Activated T-helper 1 cell treated with anti-CD3 and anti-CD28 coated beads, Interleukin-12 subunit alpha, Interleukin-12 subunit beta, Interleukin-2, Interleukin-4 antibody, amounts not matched to agents 30 ng/mL and 10 ng/mL and 1 ng/mL, durations not matched to agents 14 hours and 24 hours and 36 hours (primary cell): ENCODE measurements around the gene SPATA1. TPM values are rescaled to one million over a fixed set of nuclear protein-coding genes. Genes with fewer than 3 reads are reported as not detected.
"Not testable (repeated sequence)": the region's sequence is repeated elsewhere in the genome, so short reads cannot be mapped to it uniquely, and the experiment has no call there.

ENCODE experiments used
- DNase-seq: peaks from one replicate; pipeline ENCODE4 v3.0.0; 2021; ENCODE audit warnings: low spot score
- H3K27ac Mint-ChIP-seq: one replicate; pipeline ENCODE4 v1.8.0; 2021; ENCODE audit warnings: mild to moderate bottlenecking, mixed read lengths
- H3K27me3 Mint-ChIP-seq: one replicate; pipeline ENCODE4 v1.8.0; 2022; ENCODE audit warnings: mild to moderate bottlenecking, moderate library complexity, mixed read lengths; ENCODE audit not compliant: insufficient read depth
- H3K36me3 Mint-ChIP-seq: one replicate; pipeline ENCODE4 v1.8.0; 2021; ENCODE audit warnings: low read depth, mixed read lengths
- H3K4me1 Mint-ChIP-seq: one replicate; pipeline ENCODE4 v1.8.0; 2021; ENCODE audit warnings: low read depth, mixed read lengths
- H3K4me3 Mint-ChIP-seq: one replicate; pipeline ENCODE4 v1.8.0; 2021; ENCODE audit warnings: mild to moderate bottlenecking, moderate library complexity, mixed read lengths
- H3K9me3 Mint-ChIP-seq: one replicate; pipeline ENCODE4 v1.8.0; 2021; ENCODE audit warnings: mixed read lengths
- intact Hi-C: fragments of 100-400 bp; cut with micrococcal nuclease; formaldehyde crosslinking; loops from one replicate; pipeline ENCODE4 v1.15.1; 2024
- total RNA-seq: library from RNA; stranded (reverse); gene quantifications from 2 replicates; pipeline ENCODE4 v1.2.3, GENCODE V29; 2022

The SPATA1 gene
- total RNA-seq, 1 donor from 2014 or later, result 1.2 TPM

DNA sequence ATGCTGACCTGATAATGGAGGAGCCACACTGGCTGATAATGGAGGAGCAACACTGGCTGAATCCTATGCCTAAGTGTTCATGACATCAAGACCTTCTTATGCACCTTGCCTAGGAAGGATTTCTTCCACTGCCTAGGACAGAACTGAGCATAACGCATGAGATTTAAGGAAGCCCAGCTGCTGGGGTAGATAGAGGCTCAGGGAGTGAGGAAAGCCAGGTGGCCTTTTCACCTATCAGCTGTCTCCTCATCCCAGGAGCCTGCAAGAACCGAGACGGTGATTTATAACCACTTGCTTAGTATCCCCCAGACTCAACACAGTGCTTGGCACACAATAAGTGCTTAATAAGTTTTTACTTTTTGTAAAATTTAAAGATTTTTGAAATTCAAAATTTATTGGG, 75.5 kb downstream of the SPATA1 start:
- no peak overlapping the region for H3K27ac Mint-ChIP-seq
- DNase-seq, result no peak
- H3K36me3 Mint-ChIP-seq, result peaks cover 1% of the 10 kb centered on the region
- H3K9me3 Mint-ChIP-seq, result no peaks in the 10 kb centered on the region
- intact Hi-C loops, result no loop called here
- no peak overlapping the region for H3K4me3 Mint-ChIP-seq
- H3K4me1 Mint-ChIP-seq, result no peaks in the 10 kb centered on the region
- peaks cover 3% of the 10 kb centered on the region for H3K27me3 Mint-ChIP-seq

- peaks cover 3% of the 10 kb centered on the region for H3K27me3 Mint-ChIP-seq
- intact Hi-C loops, result no loop called here
- no peak for DNase-seq
- H3K4me1 Mint-ChIP-seq, result no peaks in the 10 kb centered on the region
- no peak overlapping the region for H3K4me3 Mint-ChIP-seq
- no peaks in the 10 kb centered on the region for H3K36me3 Mint-ChIP-seq
- H3K9me3 Mint-ChIP-seq, result no peaks in the 10 kb centered on the region
- no peak overlapping the region for H3K27ac Mint-ChIP-seq
Measured at GRCh38 chr1:84582802-84583587, 76.8 kb downstream of the SPATA1 start.

DNA sequence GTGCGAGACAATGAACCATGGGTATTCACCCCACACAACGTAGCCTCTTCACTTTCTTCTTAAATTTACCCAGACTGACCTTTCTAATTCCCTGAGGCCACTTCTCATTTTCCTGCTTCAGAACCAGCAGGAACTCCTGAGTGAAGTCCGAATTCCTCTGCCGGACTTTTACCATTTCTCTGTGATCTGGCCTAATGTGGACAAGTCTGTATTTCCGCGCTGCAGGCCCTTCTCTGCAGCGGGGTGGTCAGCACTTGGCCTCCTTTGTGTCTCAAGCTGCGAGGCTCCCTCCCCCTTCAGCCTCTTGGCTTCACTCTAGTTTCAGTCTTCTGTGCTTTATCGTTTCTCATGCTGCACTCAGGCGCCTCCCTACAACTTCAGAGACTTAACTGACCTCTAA, 77.5 kb downstream of the SPATA1 start:
- no peaks in the 10 kb centered on the region for H3K4me1 Mint-ChIP-seq
- no peaks in the 10 kb centered on the region for H3K36me3 Mint-ChIP-seq
- intact Hi-C loops, result no loop called here
- H3K4me3 Mint-ChIP-seq, result no peak overlapping the region
- H3K9me3 Mint-ChIP-seq, result no peaks in the 10 kb centered on the region
- H3K27ac Mint-ChIP-seq, result no peak overlapping the region
- H3K27me3 Mint-ChIP-seq, result peaks cover 3% of the 10 kb centered on the region
- no peak for DNase-seq

GRCh38 chr1:84584126-84584525, 77.9 kb downstream of the SPATA1 start:
- no peaks in the 10 kb centered on the region for H3K9me3 Mint-ChIP-seq
- no peaks in the 10 kb centered on the region for H3K4me1 Mint-ChIP-seq
- DNase-seq, result no peak
- peaks cover 3% of the 10 kb centered on the region for H3K27me3 Mint-ChIP-seq
- intact Hi-C loops, result no loop called here
- no peak overlapping the region for H3K4me3 Mint-ChIP-seq
- no peak overlapping the region for H3K27ac Mint-ChIP-seq
- H3K36me3 Mint-ChIP-seq, result no peaks in the 10 kb centered on the region

GRCh38 chr1:84585803-84586202, 79.6 kb downstream of the SPATA1 start:
- H3K36me3 Mint-ChIP-seq, result no peaks in the 10 kb centered on the region
- no peaks in the 10 kb centered on the region for H3K27me3 Mint-ChIP-seq
- no peak overlapping the region for H3K4me3 Mint-ChIP-seq
- no peak for DNase-seq
- H3K4me1 Mint-ChIP-seq, result no peaks in the 10 kb centered on the region
- intact Hi-C loops, result no loop called here
- no peaks in the 10 kb centered on the region for H3K9me3 Mint-ChIP-seq
- H3K27ac Mint-ChIP-seq, result no peak overlapping the region

GRCh38 chr1:84587099-84587498, 80.9 kb downstream of the SPATA1 start:
- Mint-ChIP-seq H3K27ac (no peak overlapping the region), H3K27me3 (no peaks in the 10 kb centered on the region), H3K36me3 (no peaks in the 10 kb centered on the region), H3K4me1 (no peaks in the 10 kb centered on the region), H3K9me3 (peaks cover 2% of the 10 kb centered on the region), H3K4me3 (no peak overlapping the region)
- DNase-seq, result no peak
- intact Hi-C loops, result no loop called here

DNA sequence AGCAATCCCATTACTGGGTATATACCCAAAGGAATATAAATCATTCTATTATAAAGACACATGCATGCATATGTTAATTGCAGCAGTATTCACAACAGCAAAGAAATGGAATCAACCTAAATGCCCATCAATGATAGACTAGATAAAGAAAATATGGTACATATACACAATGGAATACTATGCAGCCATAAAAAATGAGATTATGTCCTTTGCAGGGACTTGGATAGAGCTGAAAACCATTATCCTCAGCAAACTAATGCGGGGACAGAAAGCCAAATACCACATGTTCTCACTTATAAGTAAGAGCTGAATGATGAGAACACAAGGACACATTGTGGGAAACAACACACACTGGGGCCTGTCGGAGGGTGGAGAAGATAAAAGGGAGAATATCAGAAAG, 88.8 kb downstream of the SPATA1 start:
- intact Hi-C loops, H3K27ac Mint-ChIP-seq, H3K4me3 Mint-ChIP-seq, H3K27me3 Mint-ChIP-seq, DNase-seq, H3K36me3 Mint-ChIP-seq: not testable (repeated sequence)
- Mint-ChIP-seq H3K4me1 (peaks cover 16% of the 10 kb centered on the region), H3K9me3 (peaks cover 23% of the 10 kb centered on the region)

DNA sequence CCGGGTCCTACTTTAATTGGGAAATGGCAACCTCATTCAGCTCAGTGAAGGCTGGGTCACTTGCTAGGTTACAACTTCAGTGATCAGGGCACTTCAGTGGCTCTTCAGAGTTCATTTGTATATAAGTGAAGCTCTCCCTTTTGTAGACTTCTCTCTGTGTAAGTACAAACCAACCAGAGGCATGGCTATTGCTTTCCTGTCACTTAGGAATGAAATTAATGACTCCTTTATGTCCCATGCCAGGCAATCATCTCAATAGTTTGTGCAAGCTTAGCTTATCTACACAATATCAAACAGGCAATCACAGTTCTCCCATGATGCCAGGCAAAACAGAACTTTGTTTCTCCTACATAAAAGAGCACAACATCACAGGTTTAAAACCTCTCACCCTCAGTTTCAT, 90.8 kb downstream of the SPATA1 start:
- Mint-ChIP-seq H3K27ac (no peak overlapping the region), H3K36me3 (peaks cover under 1% of the 10 kb centered on the region), H3K4me1 (peaks cover 24% of the 10 kb centered on the region), H3K4me3 (no peak overlapping the region), H3K9me3 (peaks cover 22% of the 10 kb centered on the region), H3K27me3 (peaks cover 7% of the 10 kb centered on the region)
- DNase-seq, result no peak
- intact Hi-C loops, result no loop called here

DNA sequence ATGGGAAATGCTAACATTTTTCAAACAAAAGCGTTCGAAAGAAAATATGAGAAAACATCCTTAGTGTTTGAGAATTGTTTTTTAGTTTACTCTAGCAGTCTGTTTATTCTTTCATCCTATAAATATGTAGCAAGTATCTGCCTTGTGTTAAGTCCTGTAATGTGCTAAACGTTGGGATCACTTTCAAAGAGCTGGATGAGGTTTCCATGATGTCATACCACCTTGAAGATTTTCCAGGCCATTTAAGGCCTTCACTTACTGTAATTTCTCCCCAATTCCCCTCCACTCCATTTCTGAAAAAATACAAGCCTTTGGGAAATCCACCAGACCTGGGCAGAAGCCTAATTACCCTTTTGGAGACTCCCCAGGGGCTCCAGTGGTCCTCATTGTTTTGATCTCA, 92.2 kb downstream of the SPATA1 start:
- H3K27me3 Mint-ChIP-seq, result no peaks in the 10 kb centered on the region
- intact Hi-C loops, result no loop called here

GRCh38 chr1:84598846-84599741, 92.9 kb downstream of the SPATA1 start:
- no peaks in the 10 kb centered on the region for H3K27me3 Mint-ChIP-seq
- intact Hi-C loops, result loop anchor here (1.0 kb wide), 2 partner anchors 20 to 26 kb away; no protein-coding TSS in a partner anchor
- peaks cover 24% of the 10 kb centered on the region for H3K4me1 Mint-ChIP-seq
- H3K36me3 Mint-ChIP-seq, result peaks cover 2% of the 10 kb centered on the region
- H3K27ac Mint-ChIP-seq, result peak overlapping the region; percentile 78
- DNase-seq, result no peak
- H3K4me3 Mint-ChIP-seq, result peak overlapping the region; percentile 30
- peaks cover 13% of the 10 kb centered on the region for H3K9me3 Mint-ChIP-seq

More for the DNA sequence above, 92.2 kb downstream of the SPATA1 start:
- Mint-ChIP-seq H3K27ac (no peak overlapping the region), H3K4me1 (peaks cover 24% of the 10 kb centered on the region), H3K36me3 (peaks cover 2% of the 10 kb centered on the region), H3K4me3 (no peak overlapping the region), H3K9me3 (peaks cover 16% of the 10 kb centered on the region)
- no peak for DNase-seq

- H3K4me3 Mint-ChIP-seq, result no peak overlapping the region
- peaks cover 24% of the 10 kb centered on the region for H3K4me1 Mint-ChIP-seq
- H3K9me3 Mint-ChIP-seq, result peaks cover 23% of the 10 kb centered on the region
- intact Hi-C loops, result no loop called here
- no peak overlapping the region for H3K27ac Mint-ChIP-seq
- H3K27me3 Mint-ChIP-seq, result no peaks in the 10 kb centered on the region
- peaks cover 8% of the 10 kb centered on the region for H3K36me3 Mint-ChIP-seq
- no peak for DNase-seq
Measured at GRCh38 chr1:84600796-84601195, 94.6 kb downstream of the SPATA1 start.

DNA sequence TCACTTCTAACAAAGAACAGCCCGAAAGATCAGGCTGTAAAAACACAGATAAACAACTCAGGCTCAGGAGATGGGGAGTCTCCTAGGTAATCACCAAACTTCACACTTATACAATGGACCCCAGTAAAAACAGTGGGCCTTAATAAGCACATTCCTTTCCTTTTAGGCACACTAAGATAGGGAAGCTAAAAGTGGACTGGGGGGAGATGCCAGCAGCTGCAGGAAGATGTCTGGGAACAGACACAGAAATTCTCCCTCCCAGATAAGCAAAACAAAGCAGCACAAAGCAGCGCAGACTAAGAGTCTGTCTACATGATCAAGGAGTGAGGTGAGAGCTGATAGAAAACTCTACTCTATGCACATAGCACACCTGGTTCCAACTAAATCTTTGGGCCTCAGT, 97.0 kb downstream of the SPATA1 start:
- intact Hi-C loops, result no loop called here
- H3K27ac Mint-ChIP-seq, result no peak overlapping the region
- H3K36me3 Mint-ChIP-seq, result peaks cover 13% of the 10 kb centered on the region
- peaks cover 2% of the 10 kb centered on the region for H3K27me3 Mint-ChIP-seq
- H3K4me3 Mint-ChIP-seq, result no peak overlapping the region
- H3K9me3 Mint-ChIP-seq, result peaks cover 33% of the 10 kb centered on the region
- no peak for DNase-seq
- H3K4me1 Mint-ChIP-seq, result peaks cover 24% of the 10 kb centered on the region
